ENCODE measurements around the gene ADRM1. TPM values are rescaled to one million over a fixed set of nuclear protein-coding genes. Genes with fewer than 3 reads are reported as not detected.

Gene ADRM1
- total RNA-seq, 1 donor from 2014 or later: 97.9 TPM

DNA sequence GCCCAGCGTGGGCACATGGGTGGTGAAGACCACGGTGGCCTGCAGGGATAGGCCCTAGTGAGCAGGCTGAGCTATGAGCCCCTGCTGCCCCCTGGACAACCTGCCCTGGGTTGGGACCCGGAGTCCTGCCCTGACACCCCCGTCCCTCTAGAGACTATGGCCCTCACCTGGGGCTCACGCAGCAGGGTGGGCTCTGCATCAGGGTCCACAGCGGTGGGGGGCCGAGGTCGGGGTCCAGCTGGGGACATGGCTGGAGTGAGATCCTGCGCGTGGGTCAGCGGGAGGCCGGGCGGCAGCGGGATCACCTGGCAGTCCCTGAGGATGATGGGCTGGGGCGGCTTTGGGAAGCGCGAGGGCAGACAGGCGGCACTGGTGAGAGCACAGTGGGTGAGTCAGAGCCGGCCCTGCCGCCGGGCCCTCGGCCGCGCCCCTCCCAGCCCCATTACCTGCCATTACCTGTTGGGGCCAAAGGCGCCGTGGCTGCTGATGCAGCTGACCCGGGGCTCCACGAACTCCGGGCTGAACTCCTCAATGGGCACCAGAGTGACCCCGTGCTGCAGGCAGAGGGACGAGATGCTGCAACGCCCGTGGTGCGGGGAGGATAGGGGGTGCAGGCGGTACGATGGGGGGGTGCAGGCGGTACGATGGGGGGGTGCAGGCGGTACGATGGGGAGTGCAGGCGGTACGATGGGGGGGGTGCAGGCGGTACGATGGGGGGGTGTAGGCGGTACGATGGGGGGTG is 27.9 kb downstream of the ADRM1 start:
- no peaks in the 10 kb centered on the region for H3K9me3 Mint-ChIP-seq
- H3K36me3 Mint-ChIP-seq (ENCODE audit: low read depth): peaks cover 18% of the 10 kb centered on the region
- DNase-seq (no peak), ATAC-seq (ENCODE audit: low read depth) (no peak)
- H3K27me3 Mint-ChIP-seq: no peaks in the 10 kb centered on the region
- H3K27ac Mint-ChIP-seq: no peak overlapping the region
- peaks cover 5% of the 10 kb centered on the region for H3K4me1 Mint-ChIP-seq
- CTCF ChIA-PET: no interaction called here
- POLR2A ChIA-PET: no interaction called here
- intact Hi-C loops (cut with micrococcal nuclease): no loop called here
- H3K4me3 Mint-ChIP-seq: no peak overlapping the region
- no peak for TF ChIP-seq CTCF (IDR thresholded peaks at IDR 0.05)

DNA sequence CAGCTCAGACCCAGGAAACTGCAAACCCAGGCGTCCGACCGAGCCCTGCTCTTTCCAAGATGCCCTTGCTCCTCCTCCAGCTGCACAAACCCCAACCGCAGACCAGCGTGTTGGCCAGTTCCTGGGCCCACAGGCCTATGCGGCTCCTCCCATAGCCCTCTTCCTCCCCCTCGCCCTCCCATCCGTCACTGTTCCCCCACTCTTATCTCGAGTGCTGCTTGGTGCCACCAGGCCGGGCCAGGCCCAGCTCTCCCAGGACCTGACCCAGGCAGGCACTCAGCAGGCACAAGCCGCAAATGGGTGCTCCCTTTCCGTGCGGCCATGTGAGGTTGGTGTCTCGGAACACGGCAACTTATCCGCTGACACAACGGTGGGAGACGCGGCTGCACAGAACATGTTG is 28.6 kb downstream of the ADRM1 start:
- H3K27me3 Mint-ChIP-seq: no peaks in the 10 kb centered on the region
- intact Hi-C loops (cut with micrococcal nuclease): no loop called here
- ATAC-seq (ENCODE audit: low read depth): no peak
- no peaks in the 10 kb centered on the region for H3K9me3 Mint-ChIP-seq
- no peak overlapping the region for H3K27ac Mint-ChIP-seq
- H3K4me3 Mint-ChIP-seq: no peak overlapping the region
- peaks cover 11% of the 10 kb centered on the region for H3K4me1 Mint-ChIP-seq
- no peak for TF ChIP-seq CTCF (IDR thresholded peaks at IDR 0.05)
- ChIA-PET POLR2A (no interaction called here), CTCF (no interaction called here)
- H3K36me3 Mint-ChIP-seq (ENCODE audit: low read depth): peaks cover 15% of the 10 kb centered on the region
- DNase-seq: no peak

GRCh38 chr20:62332421-62332820 is 29.6 kb downstream of the ADRM1 start:
- CTCF ChIA-PET: no interaction called here
- DNase-seq (no peak), ATAC-seq (ENCODE audit: low read depth) (no peak)
- Mint-ChIP-seq H3K27me3 (no peaks in the 10 kb centered on the region), H3K4me3 (no peak overlapping the region), H3K27ac (no peak overlapping the region), H3K36me3 (ENCODE audit: low read depth) (peaks cover 9% of the 10 kb centered on the region), H3K9me3 (no peaks in the 10 kb centered on the region), H3K4me1 (peaks cover 22% of the 10 kb centered on the region)
- TF ChIP-seq CTCF (IDR thresholded peaks at IDR 0.05): no peak
- POLR2A ChIA-PET: no interaction called here
- intact Hi-C loops (cut with micrococcal nuclease): no loop called here

DNA sequence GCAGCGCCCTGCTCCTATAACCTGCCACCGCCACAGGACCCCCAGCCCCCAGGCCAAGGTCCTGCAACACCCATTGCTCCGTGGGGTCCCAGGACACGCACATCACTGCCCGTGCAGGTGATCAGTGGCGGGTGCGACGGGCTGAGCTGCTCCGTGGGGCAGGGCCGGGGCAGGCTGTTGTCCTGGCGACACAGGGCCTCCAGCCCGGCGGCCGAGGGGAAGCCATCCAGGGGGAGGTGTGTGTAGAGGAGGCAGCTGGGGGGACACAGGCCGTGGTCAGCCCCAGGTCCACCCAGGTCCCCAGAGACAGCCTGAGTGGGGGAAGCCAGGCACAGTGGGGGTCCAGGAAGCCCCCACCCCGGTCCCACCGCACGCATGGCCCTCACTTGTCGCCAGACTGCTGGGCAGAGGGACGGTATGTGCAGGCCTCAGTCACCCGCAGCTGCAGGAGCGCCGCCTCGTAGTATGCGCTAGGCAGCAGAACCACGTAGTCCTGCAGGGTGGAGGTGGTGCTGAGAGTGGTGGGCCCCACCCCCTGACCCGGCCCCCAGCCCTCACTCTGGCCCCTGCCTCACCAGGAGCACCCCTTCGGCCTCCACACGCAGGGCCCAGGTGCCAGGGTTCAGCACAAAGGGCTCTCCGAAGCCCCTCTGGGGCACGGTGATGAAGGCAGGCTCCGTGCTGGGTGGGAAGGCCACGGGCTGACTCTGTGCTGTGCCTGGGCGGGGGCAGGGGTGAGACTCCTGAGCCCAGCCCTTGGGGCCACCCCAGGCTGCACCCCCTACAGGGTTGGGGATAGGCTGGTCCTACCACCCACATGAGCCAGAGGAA is 30.4 kb downstream of the ADRM1 start:
- DNase-seq (no peak), ATAC-seq (ENCODE audit: low read depth) (no peak)
- no peaks in the 10 kb centered on the region for H3K9me3 Mint-ChIP-seq
- H3K27ac Mint-ChIP-seq: no peak overlapping the region
- no peak for TF ChIP-seq CTCF (IDR thresholded peaks at IDR 0.05)
- peaks cover 30% of the 10 kb centered on the region for H3K4me1 Mint-ChIP-seq
- peaks cover 7% of the 10 kb centered on the region for H3K36me3 Mint-ChIP-seq (ENCODE audit: low read depth)
- no peaks in the 10 kb centered on the region for H3K27me3 Mint-ChIP-seq
- ChIA-PET POLR2A (no interaction called here), CTCF (no interaction called here)
- intact Hi-C loops (cut with micrococcal nuclease): no loop called here
- H3K4me3 Mint-ChIP-seq: no peak overlapping the region

DNA sequence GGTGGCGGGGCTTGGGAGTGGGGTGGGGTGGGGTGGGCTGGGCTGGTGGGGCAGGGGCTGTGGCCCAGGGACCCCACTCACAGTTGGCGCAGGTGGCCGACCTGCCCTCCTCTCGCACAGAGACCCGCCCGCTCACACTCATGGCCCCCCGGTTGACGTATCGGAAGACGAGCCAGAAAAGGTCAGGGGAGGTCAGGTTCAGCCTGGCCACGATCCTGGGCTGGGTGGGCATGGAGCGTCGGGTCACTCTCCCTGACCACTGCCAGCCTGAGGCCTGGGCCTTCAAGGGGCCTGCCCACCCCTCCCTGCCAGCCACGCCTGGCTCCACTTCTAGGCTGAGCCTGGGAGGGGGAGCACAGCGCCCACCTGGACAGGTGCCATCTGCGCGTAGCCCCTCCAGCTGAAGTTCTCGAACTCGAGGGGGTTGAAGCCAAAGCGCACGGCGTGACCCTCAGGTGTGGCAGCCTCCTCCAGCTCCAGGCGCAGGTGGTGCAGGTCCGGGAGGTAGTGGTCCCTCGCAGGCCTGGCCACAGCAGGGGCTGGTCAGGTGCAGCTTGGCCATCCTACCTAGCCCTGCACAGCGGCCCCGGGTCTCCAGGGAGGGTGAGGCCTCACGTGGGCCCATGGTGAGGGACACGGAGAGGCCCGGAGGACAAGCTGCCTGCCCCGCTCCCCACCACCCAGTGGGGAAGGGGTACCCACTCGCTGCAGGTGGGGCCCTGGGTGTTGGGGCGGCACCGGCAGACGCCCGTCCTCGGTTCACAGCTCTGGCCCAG is 31.2 kb downstream of the ADRM1 start:
- peaks cover 38% of the 10 kb centered on the region for H3K4me1 Mint-ChIP-seq
- ATAC-seq (ENCODE audit: low read depth) (no peak), DNase-seq (no peak)
- no peak overlapping the region for H3K27ac Mint-ChIP-seq
- intact Hi-C loops (cut with micrococcal nuclease): no loop called here
- H3K9me3 Mint-ChIP-seq: no peaks in the 10 kb centered on the region
- ChIA-PET CTCF (no interaction called here), POLR2A (interaction anchor here (0.6 kb wide), 1 partner anchor 22 kb away, joined by 3 read pairs; no protein-coding TSS in a partner anchor)
- peaks cover 7% of the 10 kb centered on the region for H3K36me3 Mint-ChIP-seq (ENCODE audit: low read depth)
- no peak for TF ChIP-seq CTCF (IDR thresholded peaks at IDR 0.05)
- H3K4me3 Mint-ChIP-seq: no peak overlapping the region
- H3K27me3 Mint-ChIP-seq: no peaks in the 10 kb centered on the region

All from activated B cell treated with CpG ODN at 0.5 μM for 24 hours (primary cell).